ENCODE data around the gene MAN1C1. TPM values are rescaled to one million over a fixed set of nuclear protein-coding genes. Genes with fewer than 3 reads are reported as not detected.
A peak's percentile ranks its signal among the peaks of the same experiment; 100 is the strongest.

Gene MAN1C1
- total and polyA plus RNA-seq, 2 donors from 2014 or later, result 31.7 to 65.5 TPM

DNA sequence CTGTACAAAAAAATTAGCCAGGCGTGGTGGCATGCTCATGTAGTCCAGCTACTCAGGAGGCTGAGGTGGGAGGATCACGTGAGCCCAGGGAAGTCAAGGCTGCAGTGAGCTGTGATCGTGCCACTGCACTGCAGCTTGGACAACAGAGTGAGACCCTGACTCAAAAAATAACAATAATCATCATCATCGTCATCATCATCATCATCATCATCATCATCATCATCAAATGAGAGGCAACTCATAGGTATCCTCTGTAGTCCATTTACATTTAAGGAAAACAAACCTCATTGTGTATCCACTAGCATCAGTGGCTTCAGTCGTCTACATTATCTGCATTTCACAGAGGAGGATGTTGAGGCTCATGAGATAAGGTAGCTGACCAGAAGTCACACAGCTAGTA is 114.6 kb downstream of the MAN1C1 start:
- DNase-seq (no peak), FAIRE-seq (no peak)
- Histone ChIP-seq H3K36me3 (ENCODE audit: control insufficient read depth in 2 of 3, insufficient read depth in 3 of 3, low read length in 3 of 3) (no peaks in the 10 kb centered on the region), H3K27ac (ENCODE audit: low read depth in 2 of 2, low read length in 2 of 2) (peak overlapping the region; percentile 79 to 84), H3K4me3 (ENCODE audit: low read length in 3 of 3) (no peak overlapping the region), H3K9me3 (ENCODE audit: control insufficient read depth in 2 of 3, insufficient read depth in 1 of 3, low read length in 3 of 3) (no peaks in the 10 kb centered on the region), H3K9ac (ENCODE audit: low read length in 3 of 3) (no peak overlapping the region), H3K4me1 (ENCODE audit: control insufficient read depth in 2 of 3, insufficient read depth in 2 of 3, low read depth in 1 of 3, low read length in 3 of 3) (peaks cover 3 to 64% (median 64%) of the 10 kb centered on the region in 3 donors), H3K27me3 (ENCODE audit: control insufficient read depth, insufficient read depth, low read length) (no peaks in the 10 kb centered on the region)
- TF ChIP-seq, protein P1, sequence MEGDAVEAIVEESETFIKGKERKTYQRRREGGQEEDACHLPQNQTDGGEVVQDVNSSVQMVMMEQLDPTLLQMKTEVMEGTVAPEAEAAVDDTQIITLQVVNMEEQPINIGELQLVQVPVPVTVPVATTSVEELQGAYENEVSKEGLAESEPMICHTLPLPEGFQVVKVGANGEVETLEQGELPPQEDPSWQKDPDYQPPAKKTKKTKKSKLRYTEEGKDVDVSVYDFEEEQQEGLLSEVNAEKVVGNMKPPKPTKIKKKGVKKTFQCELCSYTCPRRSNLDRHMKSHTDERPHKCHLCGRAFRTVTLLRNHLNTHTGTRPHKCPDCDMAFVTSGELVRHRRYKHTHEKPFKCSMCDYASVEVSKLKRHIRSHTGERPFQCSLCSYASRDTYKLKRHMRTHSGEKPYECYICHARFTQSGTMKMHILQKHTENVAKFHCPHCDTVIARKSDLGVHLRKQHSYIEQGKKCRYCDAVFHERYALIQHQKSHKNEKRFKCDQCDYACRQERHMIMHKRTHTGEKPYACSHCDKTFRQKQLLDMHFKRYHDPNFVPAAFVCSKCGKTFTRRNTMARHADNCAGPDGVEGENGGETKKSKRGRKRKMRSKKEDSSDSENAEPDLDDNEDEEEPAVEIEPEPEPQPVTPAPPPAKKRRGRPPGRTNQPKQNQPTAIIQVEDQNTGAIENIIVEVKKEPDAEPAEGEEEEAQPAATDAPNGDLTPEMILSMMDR (IDR thresholded peaks at IDR 0.05; ENCODE audit: borderline replicate concordance, extremely low read depth, insufficient read depth), result no peak
- intact Hi-C loops (cut with DNase I), result no loop called here

DNA sequence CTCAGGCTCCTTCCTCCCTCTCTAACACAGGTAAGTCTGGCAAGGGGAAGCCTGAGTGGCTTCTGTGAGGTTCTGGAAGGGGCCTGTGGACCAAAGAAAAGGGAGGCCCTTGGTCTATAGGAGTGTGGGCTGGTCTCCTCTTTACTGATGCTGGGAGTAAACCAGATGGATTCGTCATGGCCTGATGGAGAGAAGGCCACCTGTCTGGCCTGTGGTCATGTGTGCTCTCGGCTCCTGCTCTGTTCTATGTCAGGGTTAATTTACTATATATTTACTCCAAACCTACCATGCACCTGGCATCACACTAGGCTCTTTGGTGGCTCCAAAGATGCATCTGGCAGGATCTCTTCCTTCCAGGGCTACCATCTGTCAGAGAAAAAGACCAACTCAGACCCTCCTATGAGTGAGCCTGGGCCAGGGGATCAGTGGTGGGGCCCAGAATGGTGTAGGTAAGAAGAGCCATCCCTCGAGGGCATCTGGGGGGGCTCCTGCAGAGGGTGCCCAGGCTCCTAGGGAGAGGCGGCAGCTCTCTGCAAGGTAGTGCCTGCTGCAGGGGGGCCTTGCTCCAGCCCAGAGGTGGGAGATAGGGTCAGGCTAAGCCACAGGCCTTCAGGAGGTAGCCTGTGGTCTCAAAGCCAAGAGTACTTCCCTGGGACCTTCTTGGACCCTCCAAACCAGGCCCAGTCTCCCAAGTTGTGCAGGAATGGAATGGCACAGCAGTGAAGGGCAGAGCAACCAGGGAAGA is 115.2 kb downstream of the MAN1C1 start:
- H3K27me3 ChIP-seq (ENCODE audit: control insufficient read depth, insufficient read depth, low read length), result no peaks in the 10 kb centered on the region
- FAIRE-seq, result no peak
- H3K4me1 ChIP-seq (ENCODE audit: control insufficient read depth in 2 of 3, insufficient read depth in 2 of 3, low read depth in 1 of 3, low read length in 3 of 3), result peaks cover 3 to 68% (median 65%) of the 10 kb centered on the region in 3 donors
- no peak overlapping the region for H3K4me3 ChIP-seq (ENCODE audit: low read length in 3 of 3)
- no peaks in the 10 kb centered on the region for H3K9me3 ChIP-seq (ENCODE audit: control insufficient read depth in 2 of 3, insufficient read depth in 1 of 3, low read length in 3 of 3)
- intact Hi-C loops (cut with DNase I), result no loop called here
- TF ChIP-seq, protein P1 (IDR thresholded peaks at IDR 0.05; ENCODE audit: borderline replicate concordance, extremely low read depth, insufficient read depth), result no peak
- no peak overlapping the region for H3K9ac ChIP-seq (ENCODE audit: low read length in 3 of 3)
- H3K36me3 ChIP-seq (ENCODE audit: control insufficient read depth in 2 of 3, insufficient read depth in 3 of 3, low read length in 3 of 3), result no peaks in the 10 kb centered on the region
- DNase-seq, result no peak
- no peak overlapping the region for H3K27ac ChIP-seq (ENCODE audit: low read depth in 2 of 2, low read length in 2 of 2)

DNA sequence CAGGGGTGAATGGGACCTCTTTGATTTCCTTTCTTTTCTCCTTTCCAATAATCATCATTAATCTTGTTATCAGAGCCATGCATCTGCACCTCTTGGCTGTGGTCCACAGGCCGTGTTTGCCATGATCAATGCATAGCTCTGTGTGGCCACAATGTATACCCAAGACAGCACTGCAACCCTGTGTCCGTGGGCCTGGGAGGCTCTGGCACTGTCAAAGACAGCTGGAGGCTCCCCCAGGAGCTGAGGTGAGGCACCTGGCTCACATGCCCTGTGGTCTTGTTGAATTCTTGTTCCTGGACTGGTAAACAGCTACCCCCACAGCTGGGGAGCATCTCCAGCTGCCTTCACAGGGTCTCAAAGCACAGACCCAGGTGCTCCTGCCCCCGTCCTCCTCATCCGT is 116.2 kb downstream of the MAN1C1 start:
- no peaks in the 10 kb centered on the region for H3K27me3 ChIP-seq (ENCODE audit: control insufficient read depth, insufficient read depth, low read length)
- FAIRE-seq, result no peak
- no peaks in the 10 kb centered on the region for H3K36me3 ChIP-seq (ENCODE audit: control insufficient read depth in 2 of 3, insufficient read depth in 3 of 3, low read length in 3 of 3)
- H3K9me3 ChIP-seq (ENCODE audit: control insufficient read depth in 2 of 3, insufficient read depth in 1 of 3, low read length in 3 of 3), result no peaks in the 10 kb centered on the region
- intact Hi-C loops (cut with DNase I), result no loop called here
- peaks cover 3 to 67% (median 63%) of the 10 kb centered on the region in 3 donors for H3K4me1 ChIP-seq (ENCODE audit: control insufficient read depth in 2 of 3, insufficient read depth in 2 of 3, low read depth in 1 of 3, low read length in 3 of 3)
- H3K4me3 ChIP-seq (ENCODE audit: low read length in 3 of 3), result no peak overlapping the region
- no peak overlapping the region for H3K9ac ChIP-seq (ENCODE audit: low read length in 3 of 3)
- TF ChIP-seq, protein P1 (IDR thresholded peaks at IDR 0.05; ENCODE audit: borderline replicate concordance, extremely low read depth, insufficient read depth), result no peak
- DNase-seq, result no peak
- no peak overlapping the region for H3K27ac ChIP-seq (ENCODE audit: low read depth in 2 of 2, low read length in 2 of 2)

Measured in kidney (tissue), 14 donors.